ENCODE results near the gene GLT8D1. TPM values are rescaled to one million over a fixed set of nuclear protein-coding genes. Genes with fewer than 3 reads are reported as not detected.

Gene GLT8D1
- total RNA-seq, 2 donors from 2014 or later: 33.5 to 55.9 TPM

Other genes starting within 250 kb of the GLT8D1 start
- 100 to 1,000 TPM; 303 to 498 TPM for gene STAB1, start 210.5 kb downstream of the GLT8D1 start, total RNA-seq
- gene NT5DC2, start 171.9 kb downstream of the GLT8D1 start, total RNA-seq: 10 to 100 TPM; 42.7 to 48.6 TPM
- 10 to 100 TPM; 13.8 to 22.8 TPM for gene UQCC5, start 169.2 kb downstream of the GLT8D1 start, total RNA-seq
- 10 to 100 TPM; 63.8 to 78.1 TPM for gene PBRM1, start 19.9 kb downstream of the GLT8D1 start, total RNA-seq
- gene GNL3, start 19.8 kb downstream of the GLT8D1 start, total RNA-seq: 10 to 100 TPM; 46.1 to 50.5 TPM
- 10 to 100 TPM; 63.9 to 70.2 TPM for gene SPCS1, start 315 bp upstream of the GLT8D1 start, total RNA-seq
- 10 to 100 TPM; 17.3 to 21.5 TPM for gene NEK4, start 65.1 kb upstream of the GLT8D1 start, total RNA-seq
- 1 to 10 TPM; 1.3 to 2.6 TPM for gene ITIH1, start 71.8 kb upstream of the GLT8D1 start, total RNA-seq
- 10 to 100 TPM; 14.8 to 16.1 TPM for gene ITIH3, start 89.0 kb upstream of the GLT8D1 start, total RNA-seq
- gene ITIH4, start 124.9 kb upstream of the GLT8D1 start, total RNA-seq: 10 to 100 TPM; 19.1 to 28.8 TPM
- 100 to 1,000 TPM in 1 of 2 donors, 10 to 100 TPM in 1; 78.5 to 105 TPM for gene MUSTN1, start 129.2 kb upstream of the GLT8D1 start, total RNA-seq
- 10 to 100 TPM; 20.7 to 24.1 TPM for gene STIMATE, start 191.8 kb upstream of the GLT8D1 start, total RNA-seq

All from posterior vena cava (tissue), 2 donors.